ENCODE measurements around the gene GPC5.
A peak's percentile ranks its signal among the peaks of the same experiment; 100 is the strongest.
"Not testable (repeated sequence)": the region's sequence is repeated elsewhere in the genome, so short reads cannot be mapped to it uniquely, and the experiment has no call there.

GPC5 gene

GRCh38 chr13:92516878-92517277 is 1118.5 kb downstream of the GPC5 start:
- DNase-seq: not testable (repeated sequence)

GRCh38 chr13:92518622-92519021 is 1120.2 kb downstream of the GPC5 start:
- DNase-seq: not testable (repeated sequence)

GRCh38 chr13:92530364-92530763 is 1131.9 kb downstream of the GPC5 start:
- no peak for DNase-seq

- DNase-seq: no peak
Measured at GRCh38 chr13:92535222-92536006, 1137.0 kb downstream of the GPC5 start.

- no peak for DNase-seq
Measured at GRCh38 chr13:92537471-92537870, 1139.0 kb downstream of the GPC5 start.

- no peak for DNase-seq
Measured at GRCh38 chr13:92538164-92538563, 1139.7 kb downstream of the GPC5 start.

- not testable (repeated sequence) for DNase-seq
Measured at GRCh38 chr13:92539148-92539547, 1140.7 kb downstream of the GPC5 start.

- DNase-seq: no peak
Measured at GRCh38 chr13:92547266-92547665, 1148.8 kb downstream of the GPC5 start.

- no peak for DNase-seq
Measured at GRCh38 chr13:92549276-92549675, 1150.9 kb downstream of the GPC5 start.

- DNase-seq: no peak
Measured at GRCh38 chr13:92553470-92554114, 1155.2 kb downstream of the GPC5 start.

GRCh38 chr13:92560883-92561282 is 1162.5 kb downstream of the GPC5 start:
- no peak for DNase-seq

GRCh38 chr13:92564942-92565341 is 1166.5 kb downstream of the GPC5 start:
- no peak for DNase-seq

GRCh38 chr13:92566767-92567166 is 1168.3 kb downstream of the GPC5 start:
- DNase-seq: no peak

GRCh38 chr13:92572190-92572589 is 1173.8 kb downstream of the GPC5 start:
- no peak for DNase-seq

- DNase-seq: no peak
Measured at GRCh38 chr13:92573467-92574057, 1175.1 kb downstream of the GPC5 start.

GRCh38 chr13:92574499-92574898 is 1176.1 kb downstream of the GPC5 start:
- no peak for DNase-seq

- DNase-seq: no peak
Measured at GRCh38 chr13:92575777-92576176, 1177.4 kb downstream of the GPC5 start.

- no peak for DNase-seq
Measured at GRCh38 chr13:92578358-92578757, 1179.9 kb downstream of the GPC5 start.

- no peak for DNase-seq
Measured at GRCh38 chr13:92589955-92590354, 1191.5 kb downstream of the GPC5 start.

- DNase-seq: peak; percentile 96
Measured at GRCh38 chr13:92590503-92590908, 1192.1 kb downstream of the GPC5 start.

GRCh38 chr13:92591117-92591516 is 1192.7 kb downstream of the GPC5 start:
- no peak for DNase-seq

GRCh38 chr13:92592757-92593156 is 1194.3 kb downstream of the GPC5 start:
- no peak for DNase-seq

- DNase-seq: no peak
Measured at GRCh38 chr13:92602560-92602959, 1204.1 kb downstream of the GPC5 start.

- DNase-seq: no peak
Measured at GRCh38 chr13:92609376-92609775, 1211.0 kb downstream of the GPC5 start.
